Right atrium auricular region (tissue), 2 donors: ENCODE measurements around the gene RNF180. TPM values are rescaled to one million over a fixed set of nuclear protein-coding genes. Genes with fewer than 3 reads are reported as not detected.

ENCODE experiments used
- DNase-seq: peaks from one replicate; pipeline ENCODE4 v3.0.0-alpha.2; 2019; ENCODE audit warnings: low spot score
- H3K27ac ChIP-seq, 2 donors: fragments of 200-600 bp; sonication (generic); 1 replicate in 1 of 2; 2 replicates in 1 of 2; pipeline ENCODE4 v1.5.1; 2016 to 2019
- H3K27me3 ChIP-seq, 2 donors: fragments of 200-600 bp; sonication (generic); one replicate each; pipeline versions ENCODE4 v1.5.1 to v1.6.0; 2017 to 2019
- H3K36me3 ChIP-seq: fragments of 200-600 bp; sonication (generic); one replicate; pipeline ENCODE4 v1.5.1; 2016
- H3K4me1 ChIP-seq, 2 donors: fragments of 200-600 bp; sonication (generic); one replicate each; pipeline versions ENCODE4 v1.5.1 to v1.6.0; 2017 to 2019
- H3K4me3 ChIP-seq, 2 donors: fragments of 200-600 bp; sonication (generic); 1 replicate in 1 of 2; 2 replicates in 1 of 2; pipeline ENCODE4 v1.5.1; 2017 to 2019; ENCODE audit warnings: mild to moderate bottlenecking in 1 of 2, moderate library complexity in 1 of 2
- H3K9me3 ChIP-seq, 2 donors: fragments of 200-600 bp; sonication (generic); one replicate each; pipeline ENCODE4 v1.5.1; 2019
- total RNA-seq, 2 donors: library from RNA; depleted of rRNA; stranded (reverse); fragments of >200 nt; gene quantifications; one replicate each; pipeline ENCODE4 v1.1.0, GENCODE V29; 2016
- TF ChIP-seq, protein P1 (sequence below), 2 donors: fragments of 200-600 bp; sonication (generic); IDR thresholded peaks; one replicate each; pipeline ENCODE4 v1.5.1; 2019; ENCODE audit warnings: antibody characterized with exemption in 2 of 2

Gene RNF180
- total RNA-seq, 2 donors from 2014 or later: 17.8 to 21.1 TPM

DNA sequence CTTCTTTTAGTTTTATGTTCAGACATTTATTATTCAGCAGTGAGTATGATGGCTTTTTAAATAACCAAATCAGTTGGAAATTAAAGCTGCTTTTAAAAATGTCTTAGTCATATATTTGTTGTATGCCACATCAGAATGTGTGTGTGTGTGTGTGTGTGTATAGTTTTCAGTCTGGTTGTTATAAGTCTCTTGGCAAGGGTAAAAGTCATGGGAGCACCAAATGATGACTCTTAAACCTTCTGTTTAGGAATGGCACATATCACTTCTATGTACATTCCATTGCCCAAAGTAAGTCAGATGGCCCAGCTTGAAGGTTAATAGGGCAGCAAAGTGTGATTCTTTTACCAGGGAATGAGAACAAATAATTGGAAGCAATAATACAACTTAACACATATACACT, 135.9 kb downstream of the RNF180 start:
- Histone ChIP-seq H3K9me3 (no peaks in the 10 kb centered on the region), H3K36me3 (no peaks in the 10 kb centered on the region), H3K4me3 (no peak overlapping the region), H3K27ac (no peak overlapping the region), H3K4me1 (no peaks in the 10 kb centered on the region), H3K27me3 (no peaks in the 10 kb centered on the region)
- TF ChIP-seq, protein P1, sequence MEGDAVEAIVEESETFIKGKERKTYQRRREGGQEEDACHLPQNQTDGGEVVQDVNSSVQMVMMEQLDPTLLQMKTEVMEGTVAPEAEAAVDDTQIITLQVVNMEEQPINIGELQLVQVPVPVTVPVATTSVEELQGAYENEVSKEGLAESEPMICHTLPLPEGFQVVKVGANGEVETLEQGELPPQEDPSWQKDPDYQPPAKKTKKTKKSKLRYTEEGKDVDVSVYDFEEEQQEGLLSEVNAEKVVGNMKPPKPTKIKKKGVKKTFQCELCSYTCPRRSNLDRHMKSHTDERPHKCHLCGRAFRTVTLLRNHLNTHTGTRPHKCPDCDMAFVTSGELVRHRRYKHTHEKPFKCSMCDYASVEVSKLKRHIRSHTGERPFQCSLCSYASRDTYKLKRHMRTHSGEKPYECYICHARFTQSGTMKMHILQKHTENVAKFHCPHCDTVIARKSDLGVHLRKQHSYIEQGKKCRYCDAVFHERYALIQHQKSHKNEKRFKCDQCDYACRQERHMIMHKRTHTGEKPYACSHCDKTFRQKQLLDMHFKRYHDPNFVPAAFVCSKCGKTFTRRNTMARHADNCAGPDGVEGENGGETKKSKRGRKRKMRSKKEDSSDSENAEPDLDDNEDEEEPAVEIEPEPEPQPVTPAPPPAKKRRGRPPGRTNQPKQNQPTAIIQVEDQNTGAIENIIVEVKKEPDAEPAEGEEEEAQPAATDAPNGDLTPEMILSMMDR (IDR thresholded peaks at IDR 0.05): no peak
- no peak for DNase-seq

DNA sequence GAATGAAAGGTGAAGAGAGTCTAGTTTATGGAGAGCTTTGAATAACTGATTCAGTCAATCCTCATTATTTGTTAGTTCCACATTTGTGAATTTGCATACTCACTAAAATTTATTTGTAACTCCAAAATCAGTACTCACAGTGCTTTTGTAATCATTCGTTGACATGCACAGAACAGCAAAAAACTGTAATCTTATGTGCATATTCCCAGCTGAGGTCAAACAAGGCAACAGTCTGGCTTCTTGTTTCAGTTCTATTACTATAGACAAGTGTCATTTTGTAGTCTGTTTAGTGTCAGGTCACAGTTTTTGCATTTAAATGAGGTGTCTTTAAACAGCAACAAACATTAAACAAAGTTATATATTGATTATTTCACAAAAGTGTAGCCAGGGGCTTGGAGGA, 142.5 kb downstream of the RNF180 start:
- DNase-seq: no peak
- TF ChIP-seq, protein P1 (IDR thresholded peaks at IDR 0.05): no peak
- no peak overlapping the region for H3K27ac ChIP-seq
- no peak overlapping the region for H3K4me3 ChIP-seq
- no peaks in the 10 kb centered on the region for H3K9me3 ChIP-seq
- no peaks in the 10 kb centered on the region for H3K36me3 ChIP-seq
- no peaks in the 10 kb centered on the region for H3K27me3 ChIP-seq
- H3K4me1 ChIP-seq: no peaks in the 10 kb centered on the region

DNA sequence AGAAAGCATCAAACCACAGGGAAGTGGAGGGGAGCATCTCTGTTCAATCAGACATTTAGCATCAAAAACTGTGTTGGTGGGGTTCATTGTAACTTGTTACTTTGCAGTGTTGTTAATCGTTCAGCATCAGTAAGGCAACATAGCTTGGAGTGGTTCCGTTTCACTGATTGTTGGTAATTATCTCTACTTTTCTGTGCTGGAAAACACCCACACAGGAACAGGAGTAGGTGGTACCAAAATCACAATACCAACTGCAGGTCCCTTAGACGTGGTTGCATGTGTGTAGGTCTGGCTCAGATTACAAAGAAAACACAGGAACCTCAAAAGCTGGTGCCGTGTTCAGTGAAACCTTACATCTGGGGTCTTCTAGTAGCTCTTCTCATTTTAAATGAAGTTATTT, 146.8 kb downstream of the RNF180 start:
- H3K9me3 ChIP-seq: no peaks in the 10 kb centered on the region
- H3K27me3 ChIP-seq: no peaks in the 10 kb centered on the region
- H3K4me3 ChIP-seq: no peak overlapping the region
- no peaks in the 10 kb centered on the region for H3K4me1 ChIP-seq
- TF ChIP-seq, protein P1 (IDR thresholded peaks at IDR 0.05): no peak
- DNase-seq: no peak
- H3K36me3 ChIP-seq: no peaks in the 10 kb centered on the region
- H3K27ac ChIP-seq: no peak overlapping the region

DNA sequence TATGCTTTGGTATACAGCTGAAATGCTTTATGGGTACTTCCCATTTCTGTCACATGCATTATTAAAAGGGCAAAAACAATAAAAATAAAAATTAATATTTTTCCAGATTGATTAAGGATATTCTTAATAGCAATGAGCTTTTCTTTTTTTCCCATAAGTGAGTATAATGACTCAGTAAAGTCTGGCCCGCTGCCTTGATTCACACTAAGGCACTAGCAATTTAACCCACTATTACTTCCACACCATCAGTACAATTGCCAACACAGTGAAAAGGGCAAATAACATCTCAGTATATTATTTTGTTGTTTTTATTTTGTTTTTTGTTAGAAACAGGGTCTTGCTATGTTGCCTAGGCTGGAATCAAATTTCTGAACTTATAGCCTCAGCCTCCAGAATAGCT, 150.1 kb downstream of the RNF180 start:
- no peaks in the 10 kb centered on the region for H3K36me3 ChIP-seq
- TF ChIP-seq, protein P1 (IDR thresholded peaks at IDR 0.05): no peak
- DNase-seq: no peak
- H3K4me3 ChIP-seq: no peak overlapping the region
- no peaks in the 10 kb centered on the region for H3K9me3 ChIP-seq
- no peaks in the 10 kb centered on the region for H3K27me3 ChIP-seq
- H3K4me1 ChIP-seq: no peaks in the 10 kb centered on the region
- H3K27ac ChIP-seq: no peak overlapping the region

DNA sequence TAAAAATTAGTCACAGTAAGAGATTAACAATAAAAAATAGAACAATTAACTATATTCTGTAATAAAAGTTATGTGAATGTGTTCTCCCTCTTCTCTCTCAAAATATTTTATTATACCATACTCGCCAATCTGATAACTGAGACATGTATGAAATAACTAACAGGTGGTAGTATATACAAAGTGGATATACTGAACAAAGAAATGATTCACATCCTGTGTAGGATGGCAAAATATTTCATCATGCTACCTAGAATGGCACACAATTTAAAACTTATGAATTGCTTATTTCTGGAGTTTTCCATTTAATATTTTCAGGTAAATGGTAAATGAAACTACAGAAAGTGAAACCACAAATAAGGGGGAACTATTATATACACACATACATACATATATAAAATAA, 152.5 kb downstream of the RNF180 start:
- Histone ChIP-seq H3K4me3 (no peak overlapping the region), H3K27me3 (no peaks in the 10 kb centered on the region), H3K36me3 (no peaks in the 10 kb centered on the region), H3K4me1 (no peaks in the 10 kb centered on the region), H3K9me3 (no peaks in the 10 kb centered on the region), H3K27ac (no peak overlapping the region)
- TF ChIP-seq, protein P1 (IDR thresholded peaks at IDR 0.05): no peak
- DNase-seq: no peak

DNA sequence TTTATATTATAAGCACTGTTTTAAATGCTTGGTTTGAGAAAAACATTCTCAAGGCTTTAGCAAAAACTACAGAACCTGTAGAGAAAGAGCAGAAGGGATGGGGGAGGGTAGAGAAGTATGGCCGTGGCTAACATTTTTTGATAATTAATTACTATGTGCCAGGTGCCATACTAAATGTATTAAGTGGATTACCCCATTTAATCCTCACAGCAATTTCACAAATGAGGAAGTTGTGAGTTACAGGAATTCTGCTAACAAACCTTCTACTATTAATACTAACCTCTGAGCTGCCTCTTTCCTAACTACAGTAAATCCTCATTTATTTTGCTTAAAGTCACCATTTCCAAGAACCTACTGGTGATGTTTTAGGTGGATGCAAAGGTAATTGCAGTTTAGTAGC, 157.9 kb downstream of the RNF180 start:
- H3K4me1 ChIP-seq: no peaks in the 10 kb centered on the region
- peaks cover 10% of the 10 kb centered on the region for H3K36me3 ChIP-seq
- no peak overlapping the region for H3K27ac ChIP-seq
- no peak for DNase-seq
- H3K27me3 ChIP-seq: no peaks in the 10 kb centered on the region
- H3K4me3 ChIP-seq: no peak overlapping the region
- TF ChIP-seq, protein P1 (IDR thresholded peaks at IDR 0.05): no peak
- peaks cover 0 to 10% of the 10 kb centered on the region in 2 donors for H3K9me3 ChIP-seq
